Measurements from ENCODE around the gene RANBP1.

DNA sequence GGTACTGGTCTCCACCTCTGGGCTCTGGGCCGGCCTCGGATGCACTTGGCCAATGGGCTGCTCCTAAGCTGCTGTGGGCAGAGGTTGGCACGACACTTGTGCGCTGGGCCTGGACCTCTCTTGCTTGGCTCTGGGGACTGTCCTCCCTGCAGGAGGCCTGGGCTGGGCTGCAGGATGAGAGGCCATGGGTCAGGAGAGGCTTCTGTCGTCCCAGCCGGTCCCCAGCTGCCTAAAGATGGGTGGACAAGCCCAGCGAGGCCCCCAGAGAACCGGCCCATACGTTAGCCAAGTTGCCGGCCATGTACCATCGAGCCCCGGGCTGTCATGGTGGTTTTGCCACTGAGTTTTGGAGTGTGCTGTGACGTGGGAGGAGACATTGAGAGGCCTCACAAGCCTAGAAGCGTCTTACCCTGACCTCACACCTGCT is 36.6 kb downstream of the RANBP1 start:
- TF ChIP-seq, protein P1, sequence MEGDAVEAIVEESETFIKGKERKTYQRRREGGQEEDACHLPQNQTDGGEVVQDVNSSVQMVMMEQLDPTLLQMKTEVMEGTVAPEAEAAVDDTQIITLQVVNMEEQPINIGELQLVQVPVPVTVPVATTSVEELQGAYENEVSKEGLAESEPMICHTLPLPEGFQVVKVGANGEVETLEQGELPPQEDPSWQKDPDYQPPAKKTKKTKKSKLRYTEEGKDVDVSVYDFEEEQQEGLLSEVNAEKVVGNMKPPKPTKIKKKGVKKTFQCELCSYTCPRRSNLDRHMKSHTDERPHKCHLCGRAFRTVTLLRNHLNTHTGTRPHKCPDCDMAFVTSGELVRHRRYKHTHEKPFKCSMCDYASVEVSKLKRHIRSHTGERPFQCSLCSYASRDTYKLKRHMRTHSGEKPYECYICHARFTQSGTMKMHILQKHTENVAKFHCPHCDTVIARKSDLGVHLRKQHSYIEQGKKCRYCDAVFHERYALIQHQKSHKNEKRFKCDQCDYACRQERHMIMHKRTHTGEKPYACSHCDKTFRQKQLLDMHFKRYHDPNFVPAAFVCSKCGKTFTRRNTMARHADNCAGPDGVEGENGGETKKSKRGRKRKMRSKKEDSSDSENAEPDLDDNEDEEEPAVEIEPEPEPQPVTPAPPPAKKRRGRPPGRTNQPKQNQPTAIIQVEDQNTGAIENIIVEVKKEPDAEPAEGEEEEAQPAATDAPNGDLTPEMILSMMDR (conservative IDR thresholded peaks at IDR 0.05) = no peak
- no peak for TF ChIP-seq ZFX (IDR thresholded peaks at IDR 0.05)

Data from C4-2B (cell line).